Activated CD4-positive, alpha-beta memory T cell treated with anti-CD3 and anti-CD28 coated beads for 36 hours (primary cell): Measurements from ENCODE around the gene ATP2B3. TPM values are rescaled to one million over a fixed set of nuclear protein-coding genes. Genes with fewer than 3 reads are reported as not detected.
A peak's percentile ranks its signal among the peaks of the same experiment; 100 is the strongest.
"Not testable (repeated sequence)": the region's sequence is repeated elsewhere in the genome, so short reads cannot be mapped to it uniquely, and the experiment has no call there.

Source experiments
- CTCF ChIA-PET: fragments of 350-600 bp; sonication (Branson Sonifier 250); formaldehyde crosslinking; loops from one replicate; lab custom pipeline; 2021; ENCODE audit warnings: antibody characterized with exemption, inconsistent platforms; lab: Charles Lee
- POLR2A ChIA-PET: fragments of 350-600 bp; sonication (Branson Sonifier 250); formaldehyde crosslinking; loops from one replicate; lab custom pipeline; 2021; ENCODE audit warnings: antibody characterized with exemption; lab: Charles Lee
- DNase-seq: peaks from one replicate; pipeline ENCODE4 v3.0.0-alpha.2; 2020
- H3K27ac Mint-ChIP-seq: one replicate; pipeline ENCODE4 v1.8.0; 2021; ENCODE audit warnings: mixed read lengths
- H3K27me3 Mint-ChIP-seq: one replicate; pipeline ENCODE4 v1.8.0; 2021; ENCODE audit warnings: mixed read lengths
- H3K36me3 Mint-ChIP-seq: one replicate; pipeline ENCODE4 v1.8.0; 2021; ENCODE audit warnings: mixed read lengths
- H3K4me1 Mint-ChIP-seq: one replicate; pipeline ENCODE4 v1.8.0; 2021; ENCODE audit warnings: low read depth, mixed read lengths
- H3K4me3 Mint-ChIP-seq: one replicate; pipeline ENCODE4 v1.8.0; 2021; ENCODE audit warnings: mild to moderate bottlenecking, mixed read lengths
- H3K9me3 Mint-ChIP-seq: one replicate; pipeline ENCODE4 v1.8.0; 2021; ENCODE audit warnings: mixed read lengths
- intact Hi-C: fragments of 100-400 bp; cut with micrococcal nuclease; formaldehyde crosslinking; loops from one replicate; pipeline ENCODE4 v1.15.1; 2023
- total RNA-seq, 2 experiments: library from RNA; stranded (reverse); gene quantifications; one replicate each; pipeline ENCODE4 v1.2.3, GENCODE V29; 2021

The ATP2B3 gene
- total RNA-seq, 2 experiments from 2014 or later, result not detected

DNA sequence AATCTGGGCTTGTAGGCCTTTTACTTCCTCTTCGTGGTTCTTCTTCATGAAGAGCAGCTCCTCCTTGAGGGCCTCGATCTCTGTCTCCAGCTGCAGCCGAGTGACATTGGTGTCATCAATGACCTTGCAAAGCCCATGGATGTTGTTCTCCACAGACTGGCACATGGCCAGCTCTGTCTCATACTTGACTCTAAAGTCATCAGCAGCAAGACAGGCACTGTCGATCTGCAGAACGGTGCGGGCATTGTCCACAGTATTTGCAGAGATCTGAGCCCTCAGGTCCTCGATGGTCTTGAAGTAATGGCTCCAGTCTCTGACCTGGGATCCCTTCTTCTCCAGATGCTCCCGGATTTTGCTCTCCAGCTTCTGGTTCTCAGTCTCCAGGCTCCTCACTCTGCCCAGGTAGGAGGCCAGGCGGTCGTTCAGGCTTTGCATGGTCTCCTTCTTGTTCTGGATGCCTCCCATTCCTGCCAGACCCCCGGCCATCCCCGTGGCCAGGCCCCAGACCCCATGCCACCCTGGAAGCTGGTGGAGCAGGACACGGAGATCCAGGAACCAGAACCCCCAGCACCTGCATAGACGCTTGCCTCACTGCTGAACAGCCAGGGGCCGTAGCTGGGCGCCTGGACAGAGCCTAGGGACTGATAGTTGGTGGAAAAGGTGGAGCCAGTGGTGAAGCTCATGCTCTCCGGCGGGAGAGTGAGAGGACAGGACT, 87.4 kb downstream of the ATP2B3 start:
- intact Hi-C loops, result loop anchor here (5.0 kb wide), 1 partner anchor 42 kb away; the partner anchor contains the start of gene DUSP9
- H3K9me3 Mint-ChIP-seq, DNase-seq, H3K27me3 Mint-ChIP-seq, H3K27ac Mint-ChIP-seq, H3K4me3 Mint-ChIP-seq, POLR2A ChIA-PET, H3K36me3 Mint-ChIP-seq: not testable (repeated sequence)
- peaks cover 29% of the 10 kb centered on the region for H3K4me1 Mint-ChIP-seq
- CTCF ChIA-PET, result interaction anchor here (0.6 kb wide), 1 partner anchor 58 kb away, joined by 3 read pairs; no protein-coding TSS in a partner anchor

GRCh38 chrX:153606503-153606902, 89.1 kb downstream of the ATP2B3 start:
- H3K4me1 Mint-ChIP-seq, result peaks cover 18% of the 10 kb centered on the region
- intact Hi-C loops, result loop anchor here (2.0 to 5.0 kb wide), 2 partner anchors 41 to 56 kb away; partner anchors contain the start of gene DUSP9
- H3K9me3 Mint-ChIP-seq, result no peaks in the 10 kb centered on the region
- no peaks in the 10 kb centered on the region for H3K36me3 Mint-ChIP-seq
- no peak overlapping the region for H3K27ac Mint-ChIP-seq
- H3K4me3 Mint-ChIP-seq, result no peak overlapping the region
- H3K27me3 Mint-ChIP-seq, result no peaks in the 10 kb centered on the region
- POLR2A ChIA-PET, result no interaction called here
- CTCF ChIA-PET, result no interaction called here
- no peak for DNase-seq

- intact Hi-C loops, result loop anchor here (5.0 kb wide), 1 partner anchor 39 kb away; the partner anchor contains the start of gene DUSP9
- no peak overlapping the region for H3K27ac Mint-ChIP-seq
Observed at GRCh38 chrX:153608376-153608775, 90.9 kb downstream of the ATP2B3 start.

DNA sequence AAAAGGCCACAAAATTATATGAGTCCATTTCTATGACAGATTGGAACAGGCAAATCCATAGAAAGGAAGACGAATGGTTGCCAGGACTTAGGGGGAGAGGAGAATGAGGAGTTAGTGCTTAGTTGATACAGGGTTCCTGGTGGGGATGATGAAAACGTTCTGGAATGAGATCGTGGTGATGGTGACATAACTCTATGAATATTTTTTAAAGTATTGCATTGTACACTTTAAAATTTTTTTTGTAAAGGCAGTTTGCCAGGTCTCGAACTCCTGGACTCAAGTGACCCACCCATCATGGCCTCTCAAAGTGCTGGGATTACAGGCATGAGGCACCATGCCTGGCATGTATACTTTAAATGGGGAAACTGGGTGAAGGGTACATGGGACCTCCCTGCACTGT, 91.4 kb downstream of the ATP2B3 start:
- intact Hi-C loops, result loop anchor here (5.0 kb wide), 1 partner anchor 38 kb away; the partner anchor contains the start of gene DUSP9
- H3K27ac Mint-ChIP-seq, result no peak overlapping the region
- no peak for DNase-seq
- H3K4me3 Mint-ChIP-seq, result no peak overlapping the region
- ChIA-PET CTCF (interaction anchor here (0.6 to 2.9 kb wide), 16 partner anchors 9 to 638 kb away, joined by 3 to 38 read pairs (median 8); partner anchors contain the start of genes CCNQ and DUSP9), POLR2A (no interaction called here)
- H3K27me3 Mint-ChIP-seq, result no peaks in the 10 kb centered on the region
- no peaks in the 10 kb centered on the region for H3K9me3 Mint-ChIP-seq
- peaks cover 9% of the 10 kb centered on the region for H3K4me1 Mint-ChIP-seq
- no peaks in the 10 kb centered on the region for H3K36me3 Mint-ChIP-seq

More at GRCh38 chrX:153608376-153608775, 90.9 kb downstream of the ATP2B3 start:
- Mint-ChIP-seq H3K36me3 (no peaks in the 10 kb centered on the region), H3K27me3 (no peaks in the 10 kb centered on the region), H3K4me3 (no peak overlapping the region), H3K4me1 (peaks cover 12% of the 10 kb centered on the region), H3K9me3 (no peaks in the 10 kb centered on the region)
- DNase-seq, result no peak
- ChIA-PET POLR2A (no interaction called here), CTCF (interaction anchor here (0.9 to 2.9 kb wide), 3 partner anchors 8 to 60 kb away, joined by 3 to 38 read pairs (median 3); partner anchors contain the start of gene CCNQ)

DNA sequence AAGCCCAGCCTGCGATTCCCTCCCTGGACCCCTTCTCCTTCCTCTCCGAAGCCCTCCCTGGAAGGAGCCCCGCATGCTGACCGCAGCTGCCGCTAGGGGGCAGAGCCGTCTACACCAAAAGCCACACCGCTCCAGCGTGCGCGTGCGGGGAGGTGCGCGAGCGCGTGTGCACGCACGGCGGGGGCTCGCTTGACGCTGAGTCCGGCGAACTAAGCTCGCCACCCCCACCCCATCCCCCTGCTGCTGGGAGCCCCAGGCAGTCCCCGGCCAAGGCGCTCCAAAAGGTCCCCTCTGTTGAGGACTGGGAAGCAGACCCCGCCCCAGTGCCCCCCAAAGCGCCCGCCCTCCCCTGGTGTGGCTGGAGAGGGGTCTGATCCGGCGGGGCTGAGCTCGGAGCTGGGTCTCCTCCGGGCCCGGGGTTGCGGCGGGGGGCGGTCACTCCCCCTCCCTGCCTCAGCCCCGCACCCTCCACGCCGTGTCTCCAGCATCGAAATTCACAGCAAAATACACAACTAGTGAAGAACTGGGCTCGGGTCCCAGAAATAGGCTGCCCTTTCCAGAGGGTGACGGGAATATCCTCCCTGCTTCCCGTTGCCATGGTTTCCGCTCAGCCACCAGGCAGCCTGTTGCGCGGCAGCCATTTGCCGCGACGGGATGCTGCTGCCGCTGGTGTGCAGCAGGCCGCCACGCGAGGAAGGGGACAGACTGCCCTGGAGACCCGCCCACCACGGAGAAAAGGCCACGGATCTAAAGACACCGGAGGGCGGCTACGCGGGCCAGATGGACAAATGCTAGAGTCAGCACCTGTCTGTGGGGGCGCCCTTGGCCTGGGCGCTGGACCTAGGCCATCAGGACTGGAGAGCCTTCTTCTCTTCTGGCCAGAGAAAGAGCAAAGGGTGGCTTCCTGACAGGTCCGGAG, 92.7 kb downstream of the ATP2B3 start:
- ChIA-PET POLR2A (interaction anchor here (1.1 kb wide), 1 partner anchor 10 kb away, joined by 4 read pairs; no protein-coding TSS in a partner anchor), CTCF (interaction anchor here (0.6 to 2.9 kb wide), 20 partner anchors 8 to 849 kb away, joined by 3 to 38 read pairs (median 6); partner anchors contain the start of genes CCNQ and DUSP9)
- H3K27ac Mint-ChIP-seq, result peak overlapping the region; percentile 23
- H3K36me3 Mint-ChIP-seq, result no peaks in the 10 kb centered on the region
- peak; percentile 82 for DNase-seq
- H3K4me3 Mint-ChIP-seq, result peak overlapping the region; percentile 71
- H3K27me3 Mint-ChIP-seq, result no peaks in the 10 kb centered on the region
- peaks cover 11% of the 10 kb centered on the region for H3K4me1 Mint-ChIP-seq
- intact Hi-C loops, result loop anchor here (5.0 kb wide), 1 partner anchor 37 kb away; the partner anchor contains the start of gene DUSP9
- H3K9me3 Mint-ChIP-seq, result no peaks in the 10 kb centered on the region

DNA sequence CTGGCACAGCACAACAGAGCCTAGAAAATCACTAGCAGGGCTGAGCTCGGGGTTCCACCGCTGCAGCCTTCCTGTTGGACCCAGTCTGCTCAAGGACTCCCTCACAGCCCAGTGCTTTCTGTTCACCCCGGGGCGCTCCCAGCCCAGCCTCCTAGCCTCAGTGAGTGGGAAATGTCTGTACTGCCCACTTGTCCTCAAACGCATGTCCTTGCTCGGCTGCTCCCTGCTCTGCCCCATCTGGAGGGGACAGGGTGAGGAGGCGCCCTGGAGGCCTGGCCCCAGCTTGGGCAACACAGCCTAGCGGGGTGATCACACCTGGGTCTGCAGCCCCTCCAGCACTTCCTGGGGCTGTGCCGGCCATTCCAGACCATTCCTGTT, 93.4 kb downstream of the ATP2B3 start:
- intact Hi-C loops, result no loop called here
- H3K36me3 Mint-ChIP-seq, result no peaks in the 10 kb centered on the region
- H3K27ac Mint-ChIP-seq, result no peak overlapping the region
- CTCF ChIA-PET, result interaction anchor here (2.2 to 2.9 kb wide), 6 partner anchors 11 to 71 kb away, joined by 9 to 38 read pairs (median 20); partner anchors contain the start of genes CCNQ and DUSP9
- H3K4me3 Mint-ChIP-seq, result no peak overlapping the region
- POLR2A ChIA-PET, result no interaction called here
- no peaks in the 10 kb centered on the region for H3K9me3 Mint-ChIP-seq
- H3K27me3 Mint-ChIP-seq, result no peaks in the 10 kb centered on the region
- peaks cover 12% of the 10 kb centered on the region for H3K4me1 Mint-ChIP-seq
- no peak for DNase-seq

DNA sequence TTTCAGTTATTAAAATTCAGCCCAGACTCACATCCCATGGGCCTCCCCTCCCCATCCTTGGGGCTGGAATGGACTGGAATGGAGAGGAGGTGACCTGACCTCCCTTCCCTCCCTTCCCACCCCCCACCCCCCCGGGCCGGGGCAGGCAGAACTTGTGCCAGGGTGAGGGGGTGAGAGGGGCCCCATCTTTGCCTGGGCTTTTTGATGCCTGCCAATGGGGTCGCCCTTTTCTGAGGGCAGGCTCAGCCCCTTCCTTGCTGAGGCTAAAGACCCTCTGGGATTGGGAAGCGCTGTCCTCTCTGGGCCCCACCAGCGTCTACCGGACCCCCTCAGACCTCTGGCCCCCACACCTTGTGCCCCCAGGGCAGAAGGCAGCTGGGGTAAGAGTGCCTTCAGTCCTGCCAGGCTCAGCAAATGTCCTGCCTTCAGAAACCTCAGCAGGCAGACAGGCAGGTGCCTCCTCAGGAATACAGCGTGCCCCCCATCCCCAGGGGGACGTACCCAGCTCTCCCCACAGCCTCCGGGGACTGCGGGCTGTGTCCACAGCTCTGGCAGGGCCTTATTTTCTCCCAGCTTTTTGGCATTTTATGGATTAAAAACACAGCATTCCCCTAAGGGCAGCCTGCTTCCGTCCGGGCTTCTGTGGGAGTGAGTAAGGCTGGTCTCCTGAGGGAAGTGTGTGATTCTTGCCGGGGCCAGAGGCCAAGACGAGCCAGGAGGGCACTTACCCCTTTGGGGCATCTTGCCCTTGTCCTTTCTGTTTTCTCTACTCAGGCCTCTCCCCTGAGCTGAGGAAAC, 94.1 kb downstream of the ATP2B3 start:
- ChIA-PET POLR2A (no interaction called here), CTCF (interaction anchor here (0.7 to 2.9 kb wide), 8 partner anchors 11 to 1182 kb away, joined by 3 to 38 read pairs (median 14); partner anchors contain the start of genes CCNQ and DUSP9)
- Mint-ChIP-seq H3K9me3 (no peaks in the 10 kb centered on the region), H3K27ac (no peak overlapping the region), H3K36me3 (no peaks in the 10 kb centered on the region), H3K27me3 (no peaks in the 10 kb centered on the region), H3K4me1 (peaks cover 12% of the 10 kb centered on the region), H3K4me3 (no peak overlapping the region)
- intact Hi-C loops, result no loop called here
- no peak for DNase-seq

DNA sequence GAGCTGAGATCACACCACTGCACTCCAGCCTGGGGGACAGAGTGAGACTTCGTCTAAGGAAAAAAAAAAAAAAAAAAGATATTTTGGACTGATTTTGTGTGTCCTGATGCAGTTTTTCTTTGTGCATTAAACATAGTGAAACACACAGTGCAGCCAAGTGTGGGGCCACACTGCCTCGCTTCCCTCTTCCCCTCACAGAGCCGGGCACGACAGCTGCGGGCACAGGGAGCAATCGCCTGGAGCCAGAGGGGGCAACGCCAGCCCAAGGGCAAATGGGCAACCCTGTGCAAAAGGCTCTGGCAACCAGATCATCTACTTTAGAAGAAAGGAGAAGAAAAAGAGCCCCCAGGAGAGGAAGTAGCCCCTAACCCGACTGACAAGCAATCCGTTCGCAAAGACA, 95.0 kb downstream of the ATP2B3 start:
- H3K36me3 Mint-ChIP-seq, result no peaks in the 10 kb centered on the region
- CTCF ChIA-PET, result interaction anchor here (0.7 to 1.1 kb wide), 2 partner anchors 73 to 1181 kb away, joined by 3 to 5 read pairs; no protein-coding TSS in a partner anchor
- no peaks in the 10 kb centered on the region for H3K27me3 Mint-ChIP-seq
- H3K4me1 Mint-ChIP-seq, result peaks cover 12% of the 10 kb centered on the region
- intact Hi-C loops, result no loop called here
- POLR2A ChIA-PET, result no interaction called here
- no peak overlapping the region for H3K27ac Mint-ChIP-seq
- H3K4me3 Mint-ChIP-seq, result no peak overlapping the region
- no peak for DNase-seq
- H3K9me3 Mint-ChIP-seq, result no peaks in the 10 kb centered on the region

- Mint-ChIP-seq H3K4me1 (peaks cover 9% of the 10 kb centered on the region), H3K27me3 (no peaks in the 10 kb centered on the region), H3K9me3 (no peaks in the 10 kb centered on the region), H3K27ac (no peak overlapping the region), H3K4me3 (no peak overlapping the region), H3K36me3 (no peaks in the 10 kb centered on the region)
- ChIA-PET POLR2A (no interaction called here), CTCF (no interaction called here)
- intact Hi-C loops, result no loop called here
- no peak for DNase-seq
Observed at GRCh38 chrX:153614818-153615217, 97.4 kb downstream of the ATP2B3 start.

GRCh38 chrX:153620576-153620975, 103.1 kb downstream of the ATP2B3 start:
- no peaks in the 10 kb centered on the region for H3K4me1 Mint-ChIP-seq
- POLR2A ChIA-PET, result no interaction called here

More at GRCh38 chrX:153620576-153620975, 103.1 kb downstream of the ATP2B3 start:
- H3K27me3 Mint-ChIP-seq, result no peaks in the 10 kb centered on the region
- no peaks in the 10 kb centered on the region for H3K9me3 Mint-ChIP-seq
- H3K27ac Mint-ChIP-seq, result no peak overlapping the region
- intact Hi-C loops, result no loop called here
- H3K4me3 Mint-ChIP-seq, result no peak overlapping the region
- no peaks in the 10 kb centered on the region for H3K36me3 Mint-ChIP-seq
- DNase-seq, result no peak
- CTCF ChIA-PET, result no interaction called here
